ENCODE results near the gene C22orf23. TPM values are rescaled to one million over a fixed set of nuclear protein-coding genes. Genes with fewer than 3 reads are reported as not detected.
"Not testable (repeated sequence)": the region's sequence is repeated elsewhere in the genome, so short reads cannot be mapped to it uniquely, and the experiment has no call there.

The C22orf23 gene
- total and polyA plus RNA-seq, 2 donors: 0.09 to 0.34 TPM

- Histone ChIP-seq H3K4me3 (ENCODE audit: low read length in 2 of 2) (no peak within 1 kb of the TSS), H3K4me1 (ENCODE audit: control insufficient read depth in 2 of 2, insufficient read depth in 2 of 2, low read length in 2 of 2) (peaks cover 0 to 4% of the 10 kb centered on the region in 2 donors), H3K27ac (ENCODE audit: low read depth in 1 of 2, low read length in 1 of 2) (no peak within 1 kb of the TSS), H3K27me3 (ENCODE audit: control insufficient read depth in 2 of 2, insufficient read depth in 1 of 2, low read length in 1 of 2) (peaks cover 0 to 25% of the 10 kb centered on the region in 2 donors), H3K36me3 (ENCODE audit: control insufficient read depth in 2 of 2, insufficient read depth in 2 of 2, low read length in 1 of 2) (peaks cover 0 to 4% of the 10 kb centered on the region in 2 donors), H3K9me3 (ENCODE audit: control insufficient read depth in 2 of 2, insufficient read depth in 1 of 2, low read length in 1 of 2) (peaks cover 0 to 5% of the 10 kb centered on the region in 2 donors)
- no peak for DNase-seq (ENCODE audit: low read depth in 6 of 9, low spot score in 9 of 9)
- WGBS: 92% methylated on average over 42 of the region's 42 CpGs
These were observed 30.7 kb upstream of the C22orf23 start, which contains the start of gene SOX10 for GRCh38 chr22:37983860-37984791. TSS of gene SOX10 (minus strand) at chr22:37984555. CDS start at chr22:37983784, 771 bp downstream.

DNA sequence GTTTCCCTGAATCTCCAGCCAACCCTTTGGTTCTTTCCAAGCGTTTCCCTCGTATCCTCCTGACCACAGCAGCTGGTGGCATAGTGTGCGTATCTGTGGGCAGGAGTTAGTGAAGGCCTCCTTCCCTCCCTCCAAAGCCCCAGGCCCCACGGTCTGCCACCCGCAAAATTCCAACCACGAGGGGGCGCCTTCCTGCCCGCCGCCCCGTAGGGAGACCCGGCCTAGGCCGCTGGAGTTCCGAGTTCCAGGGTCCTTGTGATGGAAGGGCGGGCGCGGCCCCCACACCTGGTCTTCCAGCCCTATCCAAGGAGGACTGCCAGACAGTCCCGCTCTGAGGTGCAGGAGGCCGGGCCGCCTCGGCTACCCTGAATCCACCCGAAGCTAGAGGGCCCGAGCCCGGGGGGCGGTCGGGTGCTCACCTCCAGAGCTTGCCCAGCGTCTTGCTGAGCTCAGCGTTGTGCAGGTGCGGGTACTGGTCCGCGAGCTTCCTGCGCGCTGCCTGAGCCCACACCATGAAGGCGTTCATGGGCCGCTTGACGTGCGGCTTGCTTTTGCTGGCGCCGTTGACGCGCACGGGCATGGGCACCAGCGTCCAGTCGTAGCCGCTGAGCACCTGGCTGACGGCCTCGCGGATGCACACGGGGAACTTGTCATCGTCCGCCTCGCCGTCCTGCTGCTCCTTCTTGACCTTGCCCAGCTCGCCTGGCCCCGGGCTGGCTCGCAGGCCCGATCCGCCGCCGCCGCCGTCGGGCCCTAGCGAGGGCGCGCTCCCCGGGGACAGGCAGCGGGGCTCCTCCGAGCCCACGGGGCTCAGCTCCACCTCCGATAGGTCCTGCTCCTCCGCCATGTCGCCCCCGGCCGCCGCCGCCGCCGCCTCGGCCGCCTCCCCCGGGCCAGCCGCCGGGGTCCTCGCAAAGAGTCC is 29.8 kb upstream of the C22orf23 start:
- H3K27ac ChIP-seq (ENCODE audit: low read depth in 1 of 2, low read length in 1 of 2): no peak overlapping the region

DNA sequence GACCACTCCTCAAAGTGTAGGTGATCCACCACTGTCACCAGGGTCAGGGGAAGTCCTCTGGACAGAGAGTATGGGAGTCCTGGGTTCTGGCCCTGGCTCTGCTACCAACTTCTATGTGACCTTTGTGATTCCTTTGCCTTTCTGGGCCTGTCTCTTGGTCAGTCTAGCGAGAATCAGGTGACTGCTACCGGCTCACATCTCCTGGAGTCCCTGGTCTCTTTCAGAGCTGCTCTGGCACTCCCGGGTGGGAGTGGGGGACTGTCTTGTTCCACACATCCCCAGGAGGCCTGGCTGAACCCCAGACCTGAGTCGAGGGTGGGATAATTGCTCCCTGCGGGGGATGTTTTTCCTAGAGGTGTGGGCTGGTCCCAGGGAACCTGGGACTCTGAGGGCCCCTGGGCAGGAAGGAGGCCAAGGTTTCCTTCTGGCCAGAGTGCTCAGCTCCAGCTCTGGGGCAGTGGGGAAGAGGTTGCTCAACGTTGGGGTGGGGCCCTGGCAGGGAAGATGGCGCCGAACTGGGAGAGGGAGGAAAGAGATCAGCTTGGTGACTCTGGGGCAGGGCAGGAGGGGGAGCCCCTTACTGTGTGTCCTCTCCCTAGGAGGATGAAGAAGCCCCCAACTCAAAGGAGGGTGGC is 28.9 kb upstream of the C22orf23 start:
- peaks cover 0 to 25% of the 10 kb centered on the region in 2 donors for H3K27me3 ChIP-seq (ENCODE audit: control insufficient read depth in 2 of 2, insufficient read depth in 1 of 2, low read length in 1 of 2)
- peaks cover 0 to 4% of the 10 kb centered on the region in 2 donors for H3K4me1 ChIP-seq (ENCODE audit: control insufficient read depth in 2 of 2, insufficient read depth in 2 of 2, low read length in 2 of 2)
- H3K27ac ChIP-seq (ENCODE audit: low read depth in 1 of 2, low read length in 1 of 2): no peak overlapping the region
- 93% methylated on average over 8 of the region's 8 CpGs for WGBS
- no peak overlapping the region for H3K4me3 ChIP-seq (ENCODE audit: low read length in 2 of 2)
- H3K36me3 ChIP-seq (ENCODE audit: control insufficient read depth in 2 of 2, insufficient read depth in 2 of 2, low read length in 1 of 2): peaks cover 0 to 4% of the 10 kb centered on the region in 2 donors
- DNase-seq (ENCODE audit: low read depth in 6 of 9, low spot score in 9 of 9): no peak
- H3K9me3 ChIP-seq (ENCODE audit: control insufficient read depth in 2 of 2, insufficient read depth in 1 of 2, low read length in 1 of 2): peaks cover 0 to 5% of the 10 kb centered on the region in 2 donors

More for the DNA sequence above, 29.8 kb upstream of the C22orf23 start:
- peaks cover 0 to 4% of the 10 kb centered on the region in 2 donors for H3K4me1 ChIP-seq (ENCODE audit: control insufficient read depth in 2 of 2, insufficient read depth in 2 of 2, low read length in 2 of 2)
- peaks cover 0 to 4% of the 10 kb centered on the region in 2 donors for H3K36me3 ChIP-seq (ENCODE audit: control insufficient read depth in 2 of 2, insufficient read depth in 2 of 2, low read length in 1 of 2)
- peaks cover 0 to 25% of the 10 kb centered on the region in 2 donors for H3K27me3 ChIP-seq (ENCODE audit: control insufficient read depth in 2 of 2, insufficient read depth in 1 of 2, low read length in 1 of 2)
- no peak for DNase-seq (ENCODE audit: low read depth in 6 of 9, low spot score in 9 of 9)
- no peak overlapping the region for H3K4me3 ChIP-seq (ENCODE audit: low read length in 2 of 2)
- WGBS: 90% methylated on average over 84 of the region's 84 CpGs
- peaks cover 0 to 5% of the 10 kb centered on the region in 2 donors for H3K9me3 ChIP-seq (ENCODE audit: control insufficient read depth in 2 of 2, insufficient read depth in 1 of 2, low read length in 1 of 2)

DNA sequence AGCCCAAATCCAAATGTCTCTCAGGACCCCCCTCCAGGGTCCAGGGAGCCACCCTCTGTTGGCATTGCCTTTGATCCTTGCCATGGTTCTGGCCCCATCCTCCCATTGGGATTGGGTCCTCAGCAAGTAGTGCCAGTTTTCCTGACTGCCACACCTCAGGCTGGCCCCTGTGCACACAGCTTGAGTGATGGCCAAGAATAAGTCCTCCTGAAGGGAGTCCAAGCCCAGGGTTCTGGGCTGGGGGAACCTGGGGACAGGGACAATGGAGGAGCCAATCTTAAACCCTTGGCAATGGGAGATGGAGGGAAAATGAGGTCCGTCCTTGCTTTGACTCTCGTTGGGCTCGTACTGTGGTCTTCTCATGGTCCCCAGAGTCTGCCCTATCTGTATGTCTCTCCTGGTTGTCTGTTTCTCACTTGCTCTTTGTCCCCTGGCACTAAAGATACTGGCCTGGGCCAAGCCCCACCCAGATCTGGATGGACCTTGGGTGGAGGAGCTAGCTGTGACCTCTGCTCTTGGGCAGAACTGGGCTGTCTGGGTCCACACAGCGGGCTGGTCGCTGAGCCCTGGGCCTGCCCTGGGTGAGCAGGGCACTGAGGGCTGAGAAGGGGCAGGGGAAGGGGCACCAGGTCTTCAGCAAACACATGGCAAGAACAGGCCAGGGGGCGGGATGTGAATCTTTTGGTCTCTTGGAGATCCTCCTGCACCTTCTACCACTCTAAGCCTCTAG is 28.0 kb upstream of the C22orf23 start:
- no peak for DNase-seq (ENCODE audit: low read depth in 6 of 9, low spot score in 9 of 9)
- Histone ChIP-seq H3K9me3 (ENCODE audit: control insufficient read depth in 2 of 2, insufficient read depth in 1 of 2, low read length in 1 of 2) (peaks cover 0 to 5% of the 10 kb centered on the region in 2 donors), H3K36me3 (ENCODE audit: control insufficient read depth in 2 of 2, insufficient read depth in 2 of 2, low read length in 1 of 2) (peaks cover 0 to 4% of the 10 kb centered on the region in 2 donors), H3K27me3 (ENCODE audit: control insufficient read depth in 2 of 2, insufficient read depth in 1 of 2, low read length in 1 of 2) (peaks cover 0 to 25% of the 10 kb centered on the region in 2 donors), H3K4me1 (ENCODE audit: control insufficient read depth in 2 of 2, insufficient read depth in 2 of 2, low read length in 2 of 2) (peaks cover 0 to 4% of the 10 kb centered on the region in 2 donors), H3K4me3 (ENCODE audit: low read length in 2 of 2) (no peak overlapping the region), H3K27ac (ENCODE audit: low read depth in 1 of 2, low read length in 1 of 2) (no peak overlapping the region)
- whole genome bisulfite sequencing: 98% methylated on average over 6 of the region's 6 CpGs

DNA sequence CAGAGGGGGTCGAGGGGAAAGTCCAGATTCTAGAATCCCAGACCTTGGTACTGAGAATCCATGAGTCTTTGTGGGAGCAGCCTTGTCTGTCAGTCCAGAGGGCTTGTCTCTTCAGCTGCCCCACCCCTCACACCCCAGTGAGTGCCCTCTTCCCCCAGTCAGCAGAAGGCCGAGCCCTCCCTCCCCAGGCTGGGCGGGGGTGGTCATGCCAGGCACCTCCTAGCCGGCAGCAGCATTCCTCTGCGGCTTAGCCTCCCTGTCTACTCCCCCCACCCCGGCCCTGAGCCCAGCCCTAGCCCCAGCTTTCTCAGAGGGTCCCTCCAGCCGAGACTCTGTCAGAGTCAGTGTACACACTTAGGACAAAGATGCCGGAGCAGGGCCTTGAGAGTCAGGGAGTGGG is 26.4 kb upstream of the C22orf23 start:
- peaks cover 0 to 25% of the 10 kb centered on the region in 2 donors for H3K27me3 ChIP-seq (ENCODE audit: control insufficient read depth in 2 of 2, insufficient read depth in 1 of 2, low read length in 1 of 2)
- peaks cover 0 to 5% of the 10 kb centered on the region in 2 donors for H3K9me3 ChIP-seq (ENCODE audit: control insufficient read depth in 2 of 2, insufficient read depth in 1 of 2, low read length in 1 of 2)
- no peak for DNase-seq (ENCODE audit: low read depth in 6 of 9, low spot score in 9 of 9)
- no peak overlapping the region for H3K4me3 ChIP-seq (ENCODE audit: low read length in 2 of 2)
- 98% methylated on average over 8 of the region's 8 CpGs for WGBS
- peaks cover 0 to 4% of the 10 kb centered on the region in 2 donors for H3K4me1 ChIP-seq (ENCODE audit: control insufficient read depth in 2 of 2, insufficient read depth in 2 of 2, low read length in 2 of 2)
- no peak overlapping the region for H3K27ac ChIP-seq (ENCODE audit: low read depth in 1 of 2, low read length in 1 of 2)
- peaks cover 0 to 3% of the 10 kb centered on the region in 2 donors for H3K36me3 ChIP-seq (ENCODE audit: control insufficient read depth in 2 of 2, insufficient read depth in 2 of 2, low read length in 1 of 2)

- DNase-seq (ENCODE audit: low read depth in 6 of 9, low spot score in 9 of 9): no peak
- no peak overlapping the region for H3K4me3 ChIP-seq (ENCODE audit: low read length in 2 of 2)
- no peak overlapping the region for H3K27ac ChIP-seq (ENCODE audit: low read depth in 1 of 2, low read length in 1 of 2)
- H3K9me3 ChIP-seq (ENCODE audit: control insufficient read depth in 2 of 2, insufficient read depth in 1 of 2, low read length in 1 of 2): no peaks in the 10 kb centered on the region
- no peaks in the 10 kb centered on the region for H3K4me1 ChIP-seq (ENCODE audit: control insufficient read depth in 2 of 2, insufficient read depth in 2 of 2, low read length in 2 of 2)
- peaks cover 0 to 3% of the 10 kb centered on the region in 2 donors for H3K36me3 ChIP-seq (ENCODE audit: control insufficient read depth in 2 of 2, insufficient read depth in 2 of 2, low read length in 1 of 2)
- 88% methylated on average over 4 of the region's 4 CpGs for WGBS
- peaks cover 0 to under 1% of the 10 kb centered on the region in 2 donors for H3K27me3 ChIP-seq (ENCODE audit: control insufficient read depth in 2 of 2, insufficient read depth in 1 of 2, low read length in 1 of 2)
These were observed 23.1 kb upstream of the C22orf23 start for GRCh38 chr22:37976547-37976946.

DNA sequence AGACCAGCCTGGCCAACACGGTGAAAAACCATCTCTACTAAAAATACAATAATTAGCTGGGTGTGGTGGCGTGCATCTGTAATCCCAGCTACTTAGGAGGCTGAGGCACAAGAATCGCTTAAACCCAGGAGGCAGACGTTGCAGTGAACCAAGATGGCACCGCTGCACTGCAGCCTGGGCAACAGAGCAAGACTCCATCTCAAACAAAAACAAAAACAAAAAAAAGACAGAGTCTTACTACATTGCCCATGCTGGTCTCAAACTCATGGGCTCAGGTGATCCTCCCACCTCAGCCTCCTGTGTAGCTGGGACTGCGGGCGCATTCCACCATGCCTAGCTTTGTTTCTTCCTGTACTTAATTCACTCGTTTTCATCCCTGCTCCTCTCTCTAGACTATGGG is 22.6 kb upstream of the C22orf23 start:
- not testable (repeated sequence) for H3K27ac ChIP-seq (ENCODE audit: low read depth in 1 of 2, low read length in 1 of 2); DNase-seq (ENCODE audit: low read depth in 6 of 9, low spot score in 9 of 9); H3K27me3 ChIP-seq (ENCODE audit: control insufficient read depth in 2 of 2, insufficient read depth in 1 of 2, low read length in 1 of 2); H3K4me3 ChIP-seq (ENCODE audit: low read length in 2 of 2); H3K9me3 ChIP-seq (ENCODE audit: control insufficient read depth in 2 of 2, insufficient read depth in 1 of 2, low read length in 1 of 2); H3K4me1 ChIP-seq (ENCODE audit: control insufficient read depth in 2 of 2, insufficient read depth in 2 of 2, low read length in 2 of 2); H3K36me3 ChIP-seq (ENCODE audit: control insufficient read depth in 2 of 2, insufficient read depth in 2 of 2, low read length in 1 of 2)
- WGBS: 98% methylated on average over 8 of the region's 8 CpGs

GRCh38 chr22:37975153-37975552 is 21.8 kb upstream of the C22orf23 start:
- H3K27ac ChIP-seq (ENCODE audit: low read depth in 1 of 2, low read length in 1 of 2): no peak overlapping the region
- H3K9me3 ChIP-seq (ENCODE audit: control insufficient read depth in 2 of 2, insufficient read depth in 1 of 2, low read length in 1 of 2): no peaks in the 10 kb centered on the region
- peaks cover 0 to 3% of the 10 kb centered on the region in 2 donors for H3K36me3 ChIP-seq (ENCODE audit: control insufficient read depth in 2 of 2, insufficient read depth in 2 of 2, low read length in 1 of 2)
- no peaks in the 10 kb centered on the region for H3K4me1 ChIP-seq (ENCODE audit: control insufficient read depth in 2 of 2, insufficient read depth in 2 of 2, low read length in 2 of 2)
- H3K4me3 ChIP-seq (ENCODE audit: low read length in 2 of 2): no peak overlapping the region
- WGBS: 96% methylated on average over 2 of the region's 2 CpGs
- no peaks in the 10 kb centered on the region for H3K27me3 ChIP-seq (ENCODE audit: control insufficient read depth in 2 of 2, insufficient read depth in 1 of 2, low read length in 1 of 2)
- DNase-seq (ENCODE audit: low read depth in 6 of 9, low spot score in 9 of 9): no peak
